Kidney (tissue), 14 donors: ENCODE measurements around the gene BRD1. TPM values are rescaled to one million over a fixed set of nuclear protein-coding genes. Genes with fewer than 3 reads are reported as not detected.
"Not testable (repeated sequence)": the region's sequence is repeated elsewhere in the genome, so short reads cannot be mapped to it uniquely, and the experiment has no call there.

Experiments
- DNase-seq, 5 donors: peaks; one replicate each; pipeline ENCODE4 v3.0.0-alpha.2; 2013 to 2020
- FAIRE-seq: peaks from 2 replicates; lab custom pipeline; 2012; peaks lifted over from hg19 to GRCh38; lab: Jason Lieb, UNC
- H3K27ac ChIP-seq, 2 donors: one replicate each; pipeline ENCODE4 v1.7.0; 2013; ENCODE audit warnings: low read depth in 2 of 2, low read length in 2 of 2, inconsistent platforms in 1 of 2
- H3K27me3 ChIP-seq: one replicate; pipeline ENCODE4 v1.7.1; 2013; ENCODE audit warnings: low read length, inconsistent platforms; ENCODE audit not compliant: control insufficient read depth, insufficient read depth
- H3K36me3 ChIP-seq, 3 donors: one replicate each; pipeline versions ENCODE4 v1.7.0 to v1.7.1; 2013; ENCODE audit warnings: low read length in 3 of 3, control low read depth in 1 of 3, inconsistent platforms in 1 of 3; ENCODE audit not compliant: insufficient read depth in 3 of 3, control insufficient read depth in 2 of 3
- H3K4me1 ChIP-seq, 3 donors: one replicate each; pipeline versions ENCODE4 v1.7.0 to v1.7.1; 2013; ENCODE audit warnings: low read length in 3 of 3, inconsistent platforms in 1 of 3, low read depth in 1 of 3; ENCODE audit not compliant: control insufficient read depth in 2 of 3, insufficient read depth in 2 of 3
- H3K4me3 ChIP-seq, 3 donors: one replicate each; pipeline versions ENCODE4 v1.7.0 to v1.8.1; 2013; ENCODE audit warnings: low read length in 3 of 3, control low read depth in 1 of 3, inconsistent platforms in 1 of 3
- H3K9ac ChIP-seq, 3 donors: one replicate each; pipeline versions ENCODE4 v1.7.0 to v1.7.1; 2013; ENCODE audit warnings: low read length in 3 of 3, control low read depth in 1 of 3, inconsistent platforms in 1 of 3
- H3K9me3 ChIP-seq, 3 donors: one replicate each; pipeline versions ENCODE4 v1.7.0 to v1.7.1; 2013; ENCODE audit warnings: low read length in 3 of 3, control low read depth in 1 of 3, inconsistent platforms in 1 of 3; ENCODE audit not compliant: control insufficient read depth in 2 of 3, insufficient read depth in 1 of 3
- intact Hi-C: fragments of 100-400 bp; cut with DNase I; formaldehyde crosslinking; loops from one replicate; pipeline ENCODE4 v1.11.1; 2022
- polyA plus RNA-seq: library from polyadenylated mRNA; stranded (reverse); fragments of 350-450 nt; fragmentation: Illumina TruSeq; extraction: RNeasy Lipid Tissue Mini Kit (QIAGEN cat#74804); gene quantifications from one replicate; pipeline ENCODE4 v1.2.3, GENCODE V29; 2014; ENCODE audit warnings: low read depth, low replicate concordance; ENCODE audit not compliant: insufficient read depth
- total RNA-seq: library from RNA; stranded (reverse); fragmentation: NEBNext Ultra II Directional; extraction: Animal tissue kit (Norgen Biotek cat#: 25700); gene quantifications from one replicate; pipeline ENCODE4 v1.2.1, GENCODE V29; 2021
- TF ChIP-seq, protein P1 (sequence below): IDR thresholded peaks from 3 replicates; pipeline ENCODE4 v1.5.1; 2012; ENCODE audit warnings: mild to moderate bottlenecking, moderate library complexity, borderline replicate concordance; ENCODE audit not compliant: insufficient read depth; ENCODE audit errors: extremely low read depth
- donor health status: control.
- donor health status: control.
- donor health status: control.
- donor health status: control.
- donor health status: control.
- donor health status: DM: yes; HTN: yes; CAD: no.
- donor health status: Normal renal cell carcinoma (clear cell type).

Gene BRD1
- total and polyA plus RNA-seq, 2 donors from 2014 or later = 8.1 to 40.5 TPM

GRCh38 chr22:49824185-49824925 lies 3.3 kb downstream of the BRD1 start:
- H3K27me3 ChIP-seq = no peaks in the 10 kb centered on the region
- TF ChIP-seq, protein P1, sequence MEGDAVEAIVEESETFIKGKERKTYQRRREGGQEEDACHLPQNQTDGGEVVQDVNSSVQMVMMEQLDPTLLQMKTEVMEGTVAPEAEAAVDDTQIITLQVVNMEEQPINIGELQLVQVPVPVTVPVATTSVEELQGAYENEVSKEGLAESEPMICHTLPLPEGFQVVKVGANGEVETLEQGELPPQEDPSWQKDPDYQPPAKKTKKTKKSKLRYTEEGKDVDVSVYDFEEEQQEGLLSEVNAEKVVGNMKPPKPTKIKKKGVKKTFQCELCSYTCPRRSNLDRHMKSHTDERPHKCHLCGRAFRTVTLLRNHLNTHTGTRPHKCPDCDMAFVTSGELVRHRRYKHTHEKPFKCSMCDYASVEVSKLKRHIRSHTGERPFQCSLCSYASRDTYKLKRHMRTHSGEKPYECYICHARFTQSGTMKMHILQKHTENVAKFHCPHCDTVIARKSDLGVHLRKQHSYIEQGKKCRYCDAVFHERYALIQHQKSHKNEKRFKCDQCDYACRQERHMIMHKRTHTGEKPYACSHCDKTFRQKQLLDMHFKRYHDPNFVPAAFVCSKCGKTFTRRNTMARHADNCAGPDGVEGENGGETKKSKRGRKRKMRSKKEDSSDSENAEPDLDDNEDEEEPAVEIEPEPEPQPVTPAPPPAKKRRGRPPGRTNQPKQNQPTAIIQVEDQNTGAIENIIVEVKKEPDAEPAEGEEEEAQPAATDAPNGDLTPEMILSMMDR = no peak
- H3K4me3 ChIP-seq = no peak overlapping the region
- DNase-seq = no peak
- intact Hi-C loops = no loop called here
- H3K27ac ChIP-seq = no peak overlapping the region
- H3K36me3 ChIP-seq = peaks cover 4 to 26% (median 16%) of the 10 kb centered on the region in 3 donors
- peaks cover 0 to 27% (median 9%) of the 10 kb centered on the region in 3 donors for H3K4me1 ChIP-seq
- no peaks in the 10 kb centered on the region for H3K9me3 ChIP-seq
- FAIRE-seq = no peak
- no peak overlapping the region for H3K9ac ChIP-seq

- Histone ChIP-seq H3K27ac (no peak overlapping the region), H3K36me3 (peaks cover 4 to 27% (median 16%) of the 10 kb centered on the region in 3 donors), H3K4me3 (no peak overlapping the region), H3K9ac (no peak overlapping the region), H3K27me3 (no peaks in the 10 kb centered on the region), H3K9me3 (no peaks in the 10 kb centered on the region), H3K4me1 (peaks cover 0 to 27% (median 9%) of the 10 kb centered on the region in 3 donors)
- no peak for FAIRE-seq
- intact Hi-C loops = no loop called here
- TF ChIP-seq, protein P1 = no peak
- DNase-seq = no peak
These were observed 4.2 kb downstream of the BRD1 start for GRCh38 chr22:49823289-49824045.

DNA sequence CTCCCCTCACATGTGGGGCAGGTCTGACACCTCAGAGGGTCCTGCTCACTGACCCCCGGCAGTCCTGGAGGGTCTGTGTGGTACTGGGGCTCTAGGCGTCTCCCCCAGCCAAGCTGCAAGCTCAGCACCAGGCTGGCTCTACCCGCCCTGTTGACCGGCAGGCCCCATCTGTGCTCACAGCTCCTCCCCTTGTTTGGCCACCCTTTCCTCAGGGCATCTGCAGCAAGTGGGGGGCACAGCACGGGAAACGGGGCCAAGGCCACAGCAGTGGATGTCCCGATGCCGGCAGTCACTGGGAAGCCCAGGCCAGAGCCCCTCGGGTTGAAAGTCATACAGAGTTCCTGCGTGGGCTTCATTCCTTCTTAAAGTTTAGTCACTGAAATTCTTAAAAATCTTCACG lies 5.9 kb downstream of the BRD1 start:
- intact Hi-C loops, H3K4me3 ChIP-seq, FAIRE-seq, H3K27me3 ChIP-seq, H3K9ac ChIP-seq, H3K9me3 ChIP-seq, H3K27ac ChIP-seq, DNase-seq: not testable (repeated sequence)
- Histone ChIP-seq H3K4me1 (peaks cover 0 to 27% (median 9%) of the 10 kb centered on the region in 3 donors), H3K36me3 (peaks cover 7 to 41% (median 16%) of the 10 kb centered on the region in 3 donors)

- H3K36me3 ChIP-seq = peaks cover 7 to 42% (median 16%) of the 10 kb centered on the region in 3 donors
- FAIRE-seq (no peak), DNase-seq (no peak)
- intact Hi-C loops = no loop called here
- no peaks in the 10 kb centered on the region for H3K27me3 ChIP-seq
- H3K4me3 ChIP-seq = no peak overlapping the region
- no peak overlapping the region for H3K27ac ChIP-seq
- no peaks in the 10 kb centered on the region for H3K9me3 ChIP-seq
- H3K9ac ChIP-seq = no peak overlapping the region
- TF ChIP-seq, protein P1 = no peak
- peaks cover 0 to 23% (median 14%) of the 10 kb centered on the region in 3 donors for H3K4me1 ChIP-seq
These were observed 6.7 kb downstream of the BRD1 start for GRCh38 chr22:49820984-49821383.
